ENCODE data around the gene ASB11. TPM values are rescaled to one million over a fixed set of nuclear protein-coding genes. Genes with fewer than 3 reads are reported as not detected.

ASB11 gene, protein sequence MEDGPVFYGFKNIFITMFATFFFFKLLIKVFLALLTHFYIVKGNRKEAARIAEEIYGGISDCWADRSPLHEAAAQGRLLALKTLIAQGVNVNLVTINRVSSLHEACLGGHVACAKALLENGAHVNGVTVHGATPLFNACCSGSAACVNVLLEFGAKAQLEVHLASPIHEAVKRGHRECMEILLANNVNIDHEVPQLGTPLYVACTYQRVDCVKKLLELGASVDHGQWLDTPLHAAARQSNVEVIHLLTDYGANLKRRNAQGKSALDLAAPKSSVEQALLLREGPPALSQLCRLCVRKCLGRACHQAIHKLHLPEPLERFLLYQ
- not detected for total RNA-seq

DNA sequence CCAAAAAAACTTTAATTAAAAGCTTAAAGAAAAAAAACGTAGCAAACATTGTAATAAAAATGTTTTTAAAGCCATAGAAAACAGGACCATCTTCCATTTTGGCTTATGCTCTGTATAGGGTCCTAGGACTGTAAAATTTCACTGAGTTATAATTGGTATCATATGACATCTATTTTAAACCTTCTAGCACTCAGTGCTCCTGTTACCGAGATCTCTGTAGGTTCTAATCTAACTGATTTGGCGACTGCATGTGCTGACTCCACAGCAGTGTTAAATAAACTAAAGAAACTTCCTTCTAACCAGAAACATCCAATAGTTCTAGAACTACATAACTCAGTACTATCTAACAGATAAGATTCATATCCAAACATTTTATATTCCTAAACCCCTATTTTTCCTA, at the start of gene ASB11:
TSS of gene ASB11 (minus strand) at position 132 of the 400 bp plus-strand sequence. CDS start at position 97, 35 bp downstream.
- CTCF ChIA-PET = no interaction called here
- POLR2A ChIA-PET = no interaction called here

DNA sequence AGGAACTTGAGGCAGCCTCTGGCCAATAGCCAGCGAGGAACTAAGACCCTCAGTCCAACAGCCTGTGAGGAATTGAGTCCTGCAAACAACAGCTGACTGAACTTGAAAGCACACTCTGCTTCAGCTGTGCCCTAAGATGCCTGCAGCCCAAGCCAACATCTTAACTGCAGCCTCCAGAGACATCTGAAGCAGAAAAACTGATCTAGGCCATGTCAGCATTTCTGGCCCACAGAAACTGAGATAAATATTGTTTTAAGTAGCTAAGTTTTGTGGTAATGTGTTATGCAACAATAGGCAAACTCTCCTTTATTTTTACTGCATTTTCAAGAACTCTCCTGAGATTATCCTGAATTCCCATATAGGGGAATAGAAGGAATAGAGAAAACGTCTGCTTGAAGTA, 44.3 kb upstream of the ASB11 start:
- CTCF ChIA-PET = no interaction called here

GRCh38 chrX:15358533-15358932, 43.1 kb upstream of the ASB11 start:
- POLR2A ChIA-PET = no interaction called here
- CTCF ChIA-PET = no interaction called here

More for the DNA sequence above, 44.3 kb upstream of the ASB11 start:
- POLR2A ChIA-PET = no interaction called here

- ChIA-PET POLR2A (no interaction called here), CTCF (no interaction called here)
Observed at GRCh38 chrX:15356444-15356843, 41.0 kb upstream of the ASB11 start.

GRCh38 chrX:15350329-15350996, 35.0 kb upstream of the ASB11 start:
- ChIA-PET POLR2A (no interaction called here), CTCF (no interaction called here)

GRCh38 chrX:15349046-15349445, 33.6 kb upstream of the ASB11 start:
- CTCF ChIA-PET = interaction anchor here (0.6 kb wide), 1 partner anchor 477 kb away, joined by 3 read pairs; no protein-coding TSS in a partner anchor

GRCh38 chrX:15345976-15346375, 30.5 kb upstream of the ASB11 start:
- POLR2A ChIA-PET = no interaction called here
- CTCF ChIA-PET = no interaction called here

More at GRCh38 chrX:15349046-15349445, 33.6 kb upstream of the ASB11 start:
- POLR2A ChIA-PET = no interaction called here

- ChIA-PET POLR2A (no interaction called here), CTCF (no interaction called here)
Observed at GRCh38 chrX:15344106-15344505, 28.7 kb upstream of the ASB11 start.

DNA sequence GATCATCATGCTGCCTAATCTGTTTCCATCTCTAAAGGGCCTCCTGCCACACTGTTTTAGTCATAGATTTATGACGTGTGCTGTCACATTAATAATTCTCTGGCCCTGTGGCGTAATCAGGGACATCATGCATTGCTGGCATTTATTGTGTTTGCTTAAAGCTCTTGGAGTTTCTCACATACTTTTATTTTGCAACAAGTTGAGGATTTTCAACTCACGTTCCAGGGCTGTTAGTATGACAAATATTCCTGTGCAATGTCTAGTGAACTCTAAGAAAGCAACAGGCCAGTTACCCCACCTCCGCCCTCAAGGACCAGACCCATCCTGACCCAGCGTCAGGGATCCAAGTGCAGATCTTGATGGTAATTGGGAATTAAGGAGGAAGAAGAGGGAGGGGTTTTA, 27.6 kb upstream of the ASB11 start:
- ChIA-PET CTCF (no interaction called here), POLR2A (no interaction called here)

GRCh38 chrX:15340867-15341266, 25.4 kb upstream of the ASB11 start:
- CTCF ChIA-PET = no interaction called here

DNA sequence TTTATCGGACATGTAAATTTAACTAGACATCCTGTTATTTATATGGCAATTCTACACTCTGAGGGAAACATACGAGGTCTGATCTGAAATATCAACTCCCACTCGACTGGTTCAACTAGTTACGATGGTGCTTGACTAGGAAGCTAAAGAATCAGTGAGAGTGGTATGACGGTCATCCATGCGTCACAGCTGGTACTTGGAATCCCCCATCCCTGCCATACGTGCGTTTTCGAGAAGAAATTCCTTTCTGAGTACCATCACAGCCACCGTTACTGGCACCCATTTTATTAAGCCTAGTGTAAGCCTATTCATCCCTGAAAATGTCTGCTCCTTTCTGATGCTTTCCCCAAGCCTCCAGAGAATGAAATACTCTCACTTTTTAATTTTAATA, 20.6 kb upstream of the ASB11 start:
- ChIA-PET POLR2A (interaction anchor here (0.6 to 1.6 kb wide), 2 partner anchors 124 to 402 kb away, joined by 4 to 5 read pairs; partner anchors contain the start of gene CA5B), CTCF (interaction anchor here (1.2 kb wide), 1 partner anchor 11 kb away, joined by 3 read pairs; no protein-coding TSS in a partner anchor)

More at GRCh38 chrX:15340867-15341266, 25.4 kb upstream of the ASB11 start:
- POLR2A ChIA-PET = no interaction called here

DNA sequence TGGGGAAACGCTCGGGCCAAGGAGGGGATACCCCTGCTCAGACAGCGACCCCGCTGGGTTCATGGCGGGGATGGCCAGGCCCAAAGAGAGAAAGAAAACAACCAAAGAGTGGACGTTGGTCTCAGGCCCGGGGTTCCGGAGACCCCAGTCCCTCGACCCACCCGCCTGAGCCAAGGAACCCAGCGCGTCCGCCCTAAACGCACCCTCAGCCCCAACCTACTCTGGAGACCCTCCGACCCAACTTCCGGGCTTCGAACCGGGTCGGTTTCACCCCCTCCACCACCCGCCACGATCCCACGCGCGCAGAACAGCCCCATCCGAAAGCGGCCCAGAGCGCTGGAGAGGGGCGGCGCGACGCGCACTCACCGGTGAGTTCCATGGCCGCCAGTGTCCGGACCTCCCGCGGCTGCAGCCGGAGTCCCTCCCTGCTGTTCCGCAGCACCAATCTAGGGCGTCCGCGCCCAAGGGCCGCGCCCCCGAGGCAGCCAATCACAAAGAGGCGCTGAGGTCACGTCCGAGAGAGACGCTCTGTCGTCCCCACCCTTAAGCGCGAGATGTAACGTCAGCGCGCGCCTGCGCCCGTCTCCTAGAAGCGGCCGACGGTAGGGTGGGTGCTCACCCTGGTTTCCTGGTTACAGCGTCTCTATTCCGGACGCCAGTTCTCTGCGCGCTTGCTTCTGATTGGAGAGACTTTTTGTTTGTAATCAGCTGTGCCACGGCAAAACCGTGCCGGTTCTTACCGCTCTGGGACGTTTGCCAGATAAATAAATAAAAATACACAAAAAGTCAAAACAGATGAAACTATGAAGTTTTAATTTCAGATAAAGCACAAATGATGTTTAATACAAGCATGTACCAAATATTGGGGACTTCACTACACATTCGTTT, 19.9 kb upstream of the ASB11 start, which contains the start of gene PIGA:
TSS of gene PIGA (minus strand) at position 389 of the 888 bp plus-strand sequence. CDS start 3,593 bp downstream, outside the sequence.
- POLR2A ChIA-PET = interaction anchor here (1.6 kb wide), 1 partner anchor 403 kb away, joined by 4 read pairs; the partner anchor contains the start of gene CA5B
- CTCF ChIA-PET = interaction anchor here (1.2 kb wide), 1 partner anchor 12 kb away, joined by 3 read pairs; no protein-coding TSS in a partner anchor

- ChIA-PET POLR2A (interaction anchor here (1.6 kb wide), 1 partner anchor 404 kb away, joined by 4 read pairs; the partner anchor contains the start of gene CA5B), CTCF (no interaction called here)
Observed at GRCh38 chrX:15334561-15334960, 19.1 kb upstream of the ASB11 start.

DNA sequence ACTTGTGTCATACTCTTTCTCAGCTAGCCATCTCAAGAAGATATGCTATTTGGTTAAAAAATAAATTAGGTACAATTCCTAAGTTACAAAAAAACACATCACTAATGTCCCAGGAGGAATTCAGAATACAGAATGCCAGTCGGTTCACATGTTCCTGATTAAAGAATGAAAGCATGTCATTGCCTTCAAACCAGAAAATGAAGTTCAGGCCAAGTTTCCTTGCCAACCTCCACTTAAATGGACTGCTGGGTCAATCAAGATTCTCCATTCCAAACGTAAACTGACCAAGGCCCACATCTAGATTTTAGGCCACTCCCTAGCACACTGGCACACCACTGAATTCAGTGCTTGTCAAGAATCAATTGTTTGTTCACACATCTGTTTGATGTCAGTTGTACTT, 13.4 kb upstream of the ASB11 start:
- ChIA-PET CTCF (no interaction called here), POLR2A (interaction anchor here (0.5 kb wide), 1 partner anchor 16 kb away, joined by 4 read pairs; no protein-coding TSS in a partner anchor)

- CTCF ChIA-PET = no interaction called here
- POLR2A ChIA-PET = no interaction called here
Observed at GRCh38 chrX:15328131-15328530, 12.7 kb upstream of the ASB11 start.

GRCh38 chrX:15322472-15322871, 7.0 kb upstream of the ASB11 start:
- POLR2A ChIA-PET = no interaction called here
- CTCF ChIA-PET = no interaction called here

GRCh38 chrX:15322072-15322471, 6.6 kb upstream of the ASB11 start:
- ChIA-PET POLR2A (no interaction called here), CTCF (no interaction called here)

- CTCF ChIA-PET = no interaction called here
- POLR2A ChIA-PET = no interaction called here
Observed at GRCh38 chrX:15321447-15321846, 6.0 kb upstream of the ASB11 start.

DNA sequence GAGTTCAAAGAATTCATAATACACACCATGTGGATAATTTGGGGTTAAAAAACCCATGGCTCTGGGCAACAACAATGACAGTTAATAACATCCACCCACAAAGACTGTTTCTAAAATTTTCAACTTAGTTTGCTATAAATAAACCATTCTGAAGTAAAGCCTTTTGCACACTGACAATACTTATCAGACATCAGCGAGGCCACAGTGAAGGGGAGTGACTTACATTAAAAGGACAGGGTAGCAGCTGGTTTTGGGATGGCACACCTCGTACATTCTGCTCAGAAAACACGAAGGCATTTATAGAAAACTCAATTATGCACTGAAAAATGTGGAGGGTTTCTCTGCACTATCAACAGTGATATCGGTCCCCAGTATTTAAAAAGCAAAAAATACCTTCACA, 4.9 kb upstream of the ASB11 start:
- ChIA-PET POLR2A (no interaction called here), CTCF (no interaction called here)

DNA sequence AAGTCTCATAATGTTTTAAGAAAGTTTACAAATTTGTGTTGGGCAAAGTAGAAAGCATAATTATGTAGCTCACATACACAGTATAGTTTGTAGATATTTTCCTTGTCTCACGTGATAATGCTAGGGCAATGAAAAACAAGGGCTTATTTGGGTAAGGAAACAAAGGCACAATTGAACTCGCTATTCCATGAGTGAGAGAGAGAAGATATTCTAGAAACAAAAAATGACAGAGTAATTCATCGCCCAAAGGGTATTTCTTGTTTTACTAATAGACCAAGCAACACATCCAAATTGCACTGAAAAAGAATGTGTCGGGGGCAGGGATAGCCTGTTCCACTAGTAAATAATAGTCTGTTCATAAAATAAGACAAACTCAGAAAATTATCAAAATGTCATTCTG, 3.6 kb upstream of the ASB11 start:
- ChIA-PET CTCF (no interaction called here), POLR2A (no interaction called here)
